OCI-LY1 (cell line): ENCODE data around the gene CLSTN3.

Experiments
- H2AFZ ChIP-seq: fragments of 200-600 bp; sonication (generic), shearing (Covaris generic); 2 replicates; pipeline ENCODE4 v1.6.0; 2014; ENCODE audit warnings: antibody characterized with exemption, mild to moderate bottlenecking, low read length
- H3F3A ChIP-seq: fragments of 200-600 bp; sonication (generic), shearing (Covaris generic); 2 replicates; pipeline ENCODE4 v1.6.0; 2014; ENCODE audit warnings: mild to moderate bottlenecking, antibody characterized with exemption, low read length, moderate library complexity; ENCODE audit not compliant: insufficient read depth
- H3K27ac ChIP-seq: fragments of 200-600 bp; sonication (generic); 2 replicates; pipeline ENCODE4 v1.5.1; 2014; ENCODE audit warnings: low read length, mixed run types, mild to moderate bottlenecking, low read depth; ENCODE audit not compliant: poor library complexity, severe bottlenecking
- H3K27me3 ChIP-seq: fragments of 200-600 bp; sonication (generic); 2 replicates; pipeline ENCODE4 v1.6.0; 2014; ENCODE audit warnings: antibody characterized with exemption, mild to moderate bottlenecking, low read length, moderate library complexity; ENCODE audit not compliant: insufficient read depth
- H3K36me3 ChIP-seq: fragments of 200-600 bp; sonication (generic); 2 replicates; pipeline ENCODE4 v1.6.1; 2014; ENCODE audit warnings: mild to moderate bottlenecking, antibody characterized with exemption, low read length, moderate library complexity, mixed read lengths; ENCODE audit not compliant: insufficient read depth
- H3K4me1 ChIP-seq: fragments of 200-600 bp; sonication (generic); 2 replicates; pipeline ENCODE4 v1.5.1; 2014; ENCODE audit warnings: mild to moderate bottlenecking, low read length, moderate library complexity; ENCODE audit not compliant: insufficient read depth, severe bottlenecking
- H3K4me2 ChIP-seq: fragments of 200-600 bp; sonication (generic), shearing (Covaris generic); 2 replicates; pipeline ENCODE4 v1.6.1; 2014; ENCODE audit warnings: low read length
- H3K4me3 ChIP-seq: fragments of 200-600 bp; sonication (generic); 2 replicates; pipeline ENCODE4 v1.5.1; 2014; ENCODE audit warnings: low read length, low read depth, mild to moderate bottlenecking, mixed read lengths; ENCODE audit not compliant: poor library complexity, severe bottlenecking
- H3K79me2 ChIP-seq: fragments of 200-600 bp; shearing (Covaris generic); 2 replicates; pipeline ENCODE4 v1.6.1; 2016; ENCODE audit warnings: mixed run types, low read length, mixed read lengths; ENCODE audit not compliant: insufficient read depth
- H3K9ac ChIP-seq: fragments of 200-600 bp; sonication (generic), shearing (Covaris generic); 2 replicates; pipeline ENCODE4 v1.6.1; 2014; ENCODE audit warnings: mild to moderate bottlenecking, low read length, mixed read lengths
- H3K9me2 ChIP-seq: fragments of 200-600 bp; sonication (generic), shearing (Covaris generic); 2 replicates; pipeline ENCODE4 v1.6.1; 2014; ENCODE audit warnings: low read depth, mild to moderate bottlenecking, low read length, mixed read lengths
- H3K9me3 ChIP-seq: fragments of 200-600 bp; shearing (Covaris generic); 2 replicates; pipeline ENCODE4 v1.6.1; 2014; ENCODE audit warnings: low read length, mixed read lengths
- H4K20me1 ChIP-seq: fragments of 200-600 bp; sonication (generic), shearing (Covaris generic); 2 replicates; pipeline ENCODE4 v1.6.0; 2016; ENCODE audit warnings: mild to moderate bottlenecking, low read length; ENCODE audit not compliant: insufficient read depth
- EZH2 ChIP-seq: fragments of 200-600 bp; sonication (generic), shearing (Covaris generic); IDR thresholded peaks from 2 replicates; pipeline ENCODE4 v1.8.0; 2017; ENCODE audit warnings: borderline replicate concordance, mixed run types, mild to moderate bottlenecking, antibody characterized with exemption, low read length, moderate library complexity, mixed read lengths
- TF ChIP-seq, protein P1 (sequence below): fragments of 200-600 bp; sonication (generic), shearing (Covaris generic); IDR thresholded peaks from 2 replicates; pipeline ENCODE4 v1.5.1; 2017; ENCODE audit warnings: mild to moderate bottlenecking, antibody characterized with exemption, low read length, moderate library complexity, mixed read lengths

The CLSTN3 gene

DNA sequence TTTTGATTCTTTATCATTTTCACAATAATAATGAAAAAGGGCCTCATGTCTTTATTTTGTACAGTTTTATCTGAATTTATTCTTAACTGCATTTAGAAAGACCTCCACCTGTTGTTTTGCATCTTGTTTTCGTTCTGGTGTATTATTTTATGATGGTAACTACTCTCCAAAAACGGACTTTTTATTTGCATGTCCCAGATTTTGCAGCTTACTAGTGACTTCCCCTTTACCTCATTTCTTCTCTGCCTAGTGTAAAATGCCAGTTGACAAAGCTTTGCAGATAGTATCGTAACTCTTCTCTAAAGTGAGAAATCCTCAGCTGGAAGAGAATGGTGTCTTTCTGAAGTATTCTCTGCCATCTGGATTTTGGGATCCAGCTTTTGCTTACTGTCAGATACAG lies 76.5 kb downstream of the CLSTN3 start:
- no peak overlapping the region for H2AFZ ChIP-seq
- H3K4me2 ChIP-seq: no peak overlapping the region
- TF ChIP-seq, protein P1, sequence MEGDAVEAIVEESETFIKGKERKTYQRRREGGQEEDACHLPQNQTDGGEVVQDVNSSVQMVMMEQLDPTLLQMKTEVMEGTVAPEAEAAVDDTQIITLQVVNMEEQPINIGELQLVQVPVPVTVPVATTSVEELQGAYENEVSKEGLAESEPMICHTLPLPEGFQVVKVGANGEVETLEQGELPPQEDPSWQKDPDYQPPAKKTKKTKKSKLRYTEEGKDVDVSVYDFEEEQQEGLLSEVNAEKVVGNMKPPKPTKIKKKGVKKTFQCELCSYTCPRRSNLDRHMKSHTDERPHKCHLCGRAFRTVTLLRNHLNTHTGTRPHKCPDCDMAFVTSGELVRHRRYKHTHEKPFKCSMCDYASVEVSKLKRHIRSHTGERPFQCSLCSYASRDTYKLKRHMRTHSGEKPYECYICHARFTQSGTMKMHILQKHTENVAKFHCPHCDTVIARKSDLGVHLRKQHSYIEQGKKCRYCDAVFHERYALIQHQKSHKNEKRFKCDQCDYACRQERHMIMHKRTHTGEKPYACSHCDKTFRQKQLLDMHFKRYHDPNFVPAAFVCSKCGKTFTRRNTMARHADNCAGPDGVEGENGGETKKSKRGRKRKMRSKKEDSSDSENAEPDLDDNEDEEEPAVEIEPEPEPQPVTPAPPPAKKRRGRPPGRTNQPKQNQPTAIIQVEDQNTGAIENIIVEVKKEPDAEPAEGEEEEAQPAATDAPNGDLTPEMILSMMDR: no peak
- no peak for TF ChIP-seq EZH2
- H3K36me3 ChIP-seq: peaks cover 99% of the 10 kb centered on the region
- H3K27ac ChIP-seq: no peak overlapping the region
- H3K4me1 ChIP-seq: peaks cover 11% of the 10 kb centered on the region
- H3F3A ChIP-seq: no peaks in the 10 kb centered on the region
- H3K79me2 ChIP-seq: no peaks in the 10 kb centered on the region
- H3K27me3 ChIP-seq: no peaks in the 10 kb centered on the region
- no peaks in the 10 kb centered on the region for H4K20me1 ChIP-seq
- H3K9me2 ChIP-seq: no peaks in the 10 kb centered on the region
- no peaks in the 10 kb centered on the region for H3K9me3 ChIP-seq
- no peak overlapping the region for H3K4me3 ChIP-seq
- H3K9ac ChIP-seq: no peak overlapping the region

DNA sequence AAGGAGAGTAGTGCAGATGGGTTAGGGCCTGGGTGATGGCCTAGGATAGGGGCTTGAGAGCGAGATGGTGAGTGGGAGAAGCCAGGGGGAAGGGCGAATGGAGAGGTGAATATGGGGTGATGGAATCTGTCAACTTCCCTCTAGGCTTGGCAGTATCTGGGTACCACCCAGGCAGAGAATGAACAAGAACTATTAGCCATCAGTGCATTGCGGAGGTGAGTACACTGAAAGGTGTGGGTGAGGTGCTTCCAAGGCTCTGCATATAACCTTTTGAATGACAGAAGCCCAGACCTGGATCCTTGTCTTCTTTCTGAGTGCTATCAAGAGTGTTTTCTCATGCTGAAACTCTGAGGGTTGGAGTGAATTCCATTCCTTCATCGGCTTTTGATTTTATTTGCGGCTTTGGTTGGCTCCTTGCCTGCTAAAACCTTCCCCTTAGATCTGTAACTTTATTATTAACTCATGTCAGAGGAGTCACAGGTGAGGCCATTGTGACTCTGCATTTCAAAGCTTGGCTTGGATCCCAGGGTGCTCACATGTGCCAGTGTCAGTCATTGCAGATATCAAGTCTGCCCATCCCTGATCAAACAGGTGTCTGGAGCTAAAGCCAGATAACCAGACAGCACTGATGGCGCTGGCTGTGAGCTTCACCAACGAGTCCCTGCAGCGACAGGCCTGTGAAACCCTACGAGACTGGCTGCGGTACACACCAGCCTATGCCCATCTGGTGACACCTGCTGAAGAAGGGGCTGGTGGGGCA lies 77.9 kb downstream of the CLSTN3 start:
- Histone ChIP-seq H3F3A (no peaks in the 10 kb centered on the region), H3K36me3 (peaks cover 96% of the 10 kb centered on the region), H3K4me2 (no peak overlapping the region), H3K9me3 (0 out of 2 replicates have a peak, but pooled peaks cover 4% of the 10 kb centered on the region), H4K20me1 (no peaks in the 10 kb centered on the region), H3K79me2 (no peaks in the 10 kb centered on the region), H3K4me3 (no peak overlapping the region), H3K27ac (no peak overlapping the region), H3K4me1 (peaks cover 11% of the 10 kb centered on the region), H3K27me3 (no peaks in the 10 kb centered on the region), H3K9me2 (no peaks in the 10 kb centered on the region), H2AFZ (no peak overlapping the region), H3K9ac (no peak overlapping the region)
- TF ChIP-seq, protein P1: no peak
- no peak for TF ChIP-seq EZH2
